Suppressor macrophage treated with lipopolysaccharide for 1 hour (primary cell): ENCODE measurements around the gene RBMS3.
"Not testable (repeated sequence)": the region's sequence is repeated elsewhere in the genome, so short reads cannot be mapped to it uniquely, and the experiment has no call there.

ENCODE experiments used
- DNase-seq, 3 donors: peaks; one replicate each; pipeline ENCODE4 v3.0.0-alpha.2; 2020 to 2022

RBMS3 gene

DNA sequence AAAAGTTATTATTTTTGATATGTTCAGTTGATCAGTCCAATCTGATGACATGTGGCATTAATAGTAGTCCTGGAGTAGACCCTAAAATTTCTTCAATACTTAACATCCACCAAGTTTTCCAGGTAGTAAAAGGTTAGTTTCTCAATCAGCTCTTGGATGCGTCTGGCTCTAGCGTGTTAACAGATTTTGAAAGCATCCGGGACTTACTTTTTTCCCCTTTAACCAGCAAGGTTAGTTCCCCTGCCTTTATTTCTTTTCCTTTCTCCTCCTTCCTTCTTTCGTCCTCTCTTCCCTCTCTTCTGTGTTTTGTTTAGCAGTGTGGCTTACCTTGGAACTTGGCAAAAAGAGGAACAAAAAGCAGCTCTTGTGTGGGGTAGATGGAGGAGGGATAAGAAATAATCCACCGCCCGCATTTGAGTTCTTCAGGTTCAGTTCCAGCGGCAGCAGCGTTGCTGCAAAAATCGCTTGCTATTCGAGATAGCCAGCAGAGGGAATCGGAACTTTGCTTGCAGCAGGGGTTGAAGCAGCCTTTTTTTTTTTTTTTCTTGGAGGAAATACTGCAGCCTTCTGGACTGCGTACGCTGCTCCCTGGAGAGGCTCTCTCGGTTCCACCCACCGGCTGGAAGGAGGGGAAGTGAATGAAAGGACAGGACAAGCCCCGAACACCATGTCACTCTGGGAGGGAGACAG lies at the start of gene RBMS3:
RBMS3 (plus strand) TSS at position 668 of the 690 bp plus-strand sequence.
- DNase-seq: peak; percentile 55 to 67 (median 66)

GRCh38 chr3:29233126-29233525 lies 47.7 kb upstream of the RBMS3 start:
- not testable (repeated sequence) for DNase-seq

GRCh38 chr3:29236146-29236840 lies 44.6 kb upstream of the RBMS3 start:
- DNase-seq: no peak

DNA sequence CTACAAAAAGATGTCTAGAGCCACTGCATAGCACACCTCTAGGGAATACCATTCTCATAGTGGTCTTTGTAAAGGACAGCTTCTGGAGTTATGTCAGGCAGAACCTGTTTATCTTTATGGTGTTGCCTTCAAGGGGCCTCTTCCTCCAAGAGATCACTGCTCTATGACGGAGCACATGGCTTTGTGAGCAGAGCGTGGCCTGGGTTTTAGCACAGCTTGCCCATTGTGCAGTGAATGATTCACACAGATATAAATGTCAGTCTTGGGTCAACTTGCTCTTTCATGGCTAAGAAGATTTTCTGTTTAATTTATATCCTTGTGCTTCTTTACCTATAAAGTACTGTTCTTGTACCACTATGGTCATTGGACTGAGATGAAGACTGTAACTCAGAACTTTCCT lies 41.5 kb upstream of the RBMS3 start:
- no peak for DNase-seq

DNA sequence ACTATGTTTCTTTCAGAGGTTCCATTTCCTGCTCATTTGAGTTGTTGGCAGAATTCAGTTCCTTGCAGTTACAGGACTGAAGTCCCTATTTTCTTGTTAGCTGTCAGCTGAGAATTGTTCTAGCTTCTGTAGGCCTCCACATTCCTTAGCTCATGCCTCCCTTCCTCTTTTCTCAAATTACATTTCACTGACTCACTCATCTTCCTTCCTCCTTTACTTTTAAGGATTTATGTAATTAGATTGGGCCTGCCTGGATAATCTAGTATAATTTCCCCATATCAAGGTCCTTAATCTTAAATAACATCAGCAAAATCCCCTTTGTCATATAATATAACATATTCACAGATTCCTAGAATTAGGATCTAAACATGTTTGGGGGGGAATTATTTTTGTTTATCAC lies 40.6 kb upstream of the RBMS3 start:
- peak; percentile 41 to 62 (median 57) for DNase-seq

DNA sequence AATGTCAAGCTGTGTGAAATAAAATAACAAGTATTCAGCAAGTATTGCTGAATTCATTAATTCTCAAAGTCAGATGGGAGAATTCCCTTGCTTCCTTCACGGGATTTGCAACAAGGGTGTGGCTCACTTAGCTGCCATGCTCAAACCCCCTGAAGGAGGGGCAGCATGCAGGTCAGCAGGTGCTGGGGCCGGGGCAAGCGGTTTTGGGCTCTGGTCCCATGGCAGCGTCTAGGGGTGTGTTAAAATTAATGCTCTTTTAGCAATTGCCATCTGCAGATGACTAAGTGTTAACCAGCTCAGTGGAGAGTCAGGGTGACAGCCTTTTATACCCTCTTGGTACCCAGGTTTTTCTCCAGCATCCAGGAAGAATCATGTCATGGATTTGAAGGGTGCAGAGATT lies 40.0 kb upstream of the RBMS3 start:
- DNase-seq: no peak

DNA sequence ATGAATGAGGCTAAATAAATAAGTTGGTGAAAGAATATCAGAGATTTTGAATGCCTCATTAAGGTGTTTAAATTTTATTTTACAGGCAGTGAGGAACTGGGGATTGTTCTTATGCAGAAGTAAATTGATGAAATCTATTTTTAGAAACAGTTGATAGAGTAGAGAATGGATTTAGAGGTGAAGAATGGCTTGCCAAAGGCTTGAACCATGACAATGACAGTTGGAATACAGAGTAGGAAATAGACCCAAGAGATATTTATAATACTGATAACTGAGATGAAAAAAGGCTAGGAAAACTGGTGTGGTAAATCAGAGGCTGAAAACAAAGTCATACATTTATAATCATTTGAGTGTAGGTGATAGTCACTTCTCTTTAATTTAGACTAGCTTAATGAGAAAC lies 39.0 kb upstream of the RBMS3 start:
- DNase-seq: no peak

GRCh38 chr3:29242296-29242695 lies 38.6 kb upstream of the RBMS3 start:
- no peak for DNase-seq

- DNase-seq: peak; percentile 1 to 48 (median 46)
Measured at GRCh38 chr3:29245441-29245840, 35.4 kb upstream of the RBMS3 start.

GRCh38 chr3:29247088-29247745 lies 33.7 kb upstream of the RBMS3 start:
- DNase-seq: no peak

DNA sequence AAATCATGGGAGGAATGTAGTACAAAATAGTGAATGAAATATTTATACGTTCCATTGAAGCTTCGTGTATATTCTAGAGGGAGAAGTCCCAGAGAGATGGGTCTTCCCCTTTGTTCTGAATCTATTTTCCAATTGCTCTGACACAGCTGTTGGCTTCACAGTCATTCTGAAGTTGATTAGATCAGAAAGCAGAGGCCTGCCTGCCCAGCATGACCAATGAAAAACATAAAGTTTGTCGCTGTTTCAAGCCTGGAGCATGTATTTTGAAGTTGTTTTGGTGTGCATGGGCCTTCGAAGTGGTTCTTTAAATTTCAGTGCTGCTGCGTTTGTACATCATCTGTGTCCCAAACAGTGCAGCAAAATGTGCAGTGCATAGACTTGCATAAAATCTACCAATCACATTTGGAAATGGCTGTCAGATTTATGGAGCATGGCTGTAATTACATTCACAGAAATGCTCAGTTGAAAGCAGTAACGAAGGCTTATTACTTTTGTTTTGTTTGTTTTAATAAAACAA lies 31.0 kb upstream of the RBMS3 start:
- no peak for DNase-seq

- DNase-seq: no peak
Measured at GRCh38 chr3:29255854-29256696, 24.8 kb upstream of the RBMS3 start.

- no peak for DNase-seq
Measured at GRCh38 chr3:29258161-29258560, 22.7 kb upstream of the RBMS3 start.

DNA sequence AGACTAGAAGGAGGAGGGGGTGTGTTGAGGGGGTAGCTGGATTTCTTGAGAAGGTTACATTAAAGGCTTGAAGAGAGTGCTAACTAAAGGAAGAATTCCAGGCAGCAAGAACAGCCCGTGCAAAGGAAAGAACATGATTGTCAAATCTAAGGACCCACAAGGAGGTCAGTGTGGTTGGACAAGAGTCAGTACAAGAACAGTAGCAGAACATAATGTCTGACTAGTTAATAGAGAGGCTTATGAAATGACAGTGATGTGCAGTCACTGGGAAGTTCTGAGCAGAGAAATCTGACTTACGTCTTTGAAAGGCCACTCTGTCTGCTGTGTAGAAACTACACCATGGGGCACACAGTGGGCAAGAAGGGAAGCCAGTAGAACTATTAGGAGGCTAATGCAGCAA lies 19.8 kb upstream of the RBMS3 start:
- DNase-seq: no peak

DNA sequence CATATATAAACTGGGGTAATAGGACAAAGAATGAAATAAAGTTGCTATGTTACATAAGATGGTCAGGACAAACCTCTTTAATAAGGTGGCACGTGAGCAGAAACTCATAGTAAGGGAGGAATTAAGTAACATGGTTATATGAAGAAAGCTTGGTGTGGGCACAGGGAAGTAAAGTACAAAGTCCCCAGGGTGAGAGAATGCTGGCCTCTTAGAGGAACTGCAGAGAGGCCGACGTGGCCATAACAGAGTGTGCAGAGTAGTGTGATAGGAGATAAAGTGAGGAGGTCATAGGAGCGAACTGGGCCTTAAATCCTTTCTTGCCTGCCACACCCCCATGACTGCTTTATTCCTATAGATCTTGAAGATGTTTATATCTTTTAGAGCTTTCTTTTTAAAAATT lies 17.4 kb upstream of the RBMS3 start:
- DNase-seq: no peak

DNA sequence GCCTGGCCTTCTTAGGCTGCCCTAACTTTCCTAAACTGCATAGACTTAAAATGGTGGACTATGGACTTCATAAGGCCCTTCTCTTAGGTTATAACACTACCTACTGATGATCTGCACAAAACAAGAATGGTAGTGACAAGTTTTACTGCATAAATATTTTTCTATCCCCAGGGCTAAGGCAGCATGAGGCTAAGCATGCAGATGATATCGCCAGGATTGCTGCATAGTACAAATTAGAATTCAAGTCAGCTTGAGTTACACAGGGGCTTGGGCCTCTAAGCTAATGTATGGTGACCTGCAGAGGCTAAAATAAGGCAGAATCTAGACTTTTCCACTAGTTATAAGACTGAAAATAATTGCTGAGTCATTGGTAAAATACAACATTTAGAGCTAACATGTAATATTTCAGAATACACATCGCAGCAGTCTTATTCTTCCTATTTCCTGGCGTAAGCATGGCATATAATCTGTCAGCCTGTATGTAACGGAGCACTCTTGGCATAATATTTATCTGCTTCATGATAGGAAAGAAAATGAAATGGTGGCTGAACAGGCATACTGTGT lies 15.3 kb upstream of the RBMS3 start:
- no peak for DNase-seq

- no peak for DNase-seq
Measured at GRCh38 chr3:29267226-29267625, 13.6 kb upstream of the RBMS3 start.

- DNase-seq: no peak
Measured at GRCh38 chr3:29268651-29269050, 12.2 kb upstream of the RBMS3 start.

GRCh38 chr3:29270752-29271151 lies 10.1 kb upstream of the RBMS3 start:
- DNase-seq: no peak

DNA sequence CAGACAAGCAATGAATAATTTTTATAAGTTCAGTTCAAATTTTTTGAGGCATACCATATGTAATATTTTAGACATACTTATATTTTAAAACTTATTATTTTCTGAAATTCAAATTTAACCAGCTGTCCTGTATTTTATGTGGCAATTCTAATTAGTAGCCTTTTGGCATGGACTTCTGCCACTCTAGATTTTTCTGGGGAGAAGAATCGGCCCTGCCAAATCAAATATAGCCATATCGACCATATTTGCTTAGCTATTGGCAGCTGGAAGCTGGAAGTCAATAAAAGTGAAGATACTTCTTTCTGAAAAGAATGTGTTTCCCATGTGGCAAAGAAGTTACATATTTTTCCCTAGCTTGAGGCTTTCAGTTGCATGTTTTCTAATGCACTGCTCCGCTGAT lies 9.4 kb upstream of the RBMS3 start:
- DNase-seq: no peak

DNA sequence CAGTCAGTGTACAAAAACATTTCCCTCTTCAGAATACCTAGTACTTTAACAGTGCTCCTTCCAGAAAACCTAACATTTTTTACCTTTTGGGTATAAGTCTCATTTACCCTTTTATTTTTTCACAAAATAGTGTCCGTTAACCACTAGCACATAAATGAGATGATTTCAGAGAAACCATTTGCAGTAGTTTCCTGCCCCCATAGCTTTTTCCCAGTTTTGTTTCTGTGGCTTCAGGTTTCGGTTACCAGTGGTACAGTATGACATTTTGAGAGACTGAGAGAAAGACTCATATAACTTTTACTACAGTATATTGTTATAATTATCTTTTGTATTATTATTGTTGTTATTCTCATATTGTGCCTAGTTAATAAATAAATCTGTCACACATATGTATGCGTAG lies 6.2 kb upstream of the RBMS3 start:
- no peak for DNase-seq

- no peak for DNase-seq
Measured at GRCh38 chr3:29275309-29275708, 5.6 kb upstream of the RBMS3 start.

- no peak for DNase-seq
Measured at GRCh38 chr3:29277249-29277648, 3.6 kb upstream of the RBMS3 start.
